WERI-Rb-1 (cell line): Measurements from ENCODE around the gene C1QTNF12.

ENCODE experiments used
- DNase-seq: peaks from one replicate; pipeline ENCODE4 v3.0.0-alpha.2; 2020
- H3K27ac ChIP-seq: fragments of 250-450 bp; sonication (Bioruptor Pico); 2 replicates; pipeline ENCODE4 v1.5.1; 2020; ENCODE audit warnings: mild to moderate bottlenecking, moderate library complexity
- H3K27me3 ChIP-seq: fragments of 250-450 bp; sonication (Bioruptor Pico); 2 replicates; pipeline ENCODE4 v1.5.1; 2021; ENCODE audit warnings: mild to moderate bottlenecking, low read depth, moderate library complexity; ENCODE audit not compliant: insufficient read depth, severe bottlenecking
- H3K36me3 ChIP-seq: fragments of 250-450 bp; sonication (Bioruptor Pico); 2 replicates; pipeline ENCODE4 v1.5.1; 2020; ENCODE audit warnings: mild to moderate bottlenecking, moderate library complexity
- H3K4me3 ChIP-seq: 2 replicates; pipeline ENCODE4 v1.5.1; 2011; ENCODE audit warnings: low read depth, mild to moderate bottlenecking, control low read depth, low read length
- H3K9me3 ChIP-seq: fragments of 250-450 bp; sonication (Bioruptor Pico); 2 replicates; pipeline ENCODE4 v1.5.1; 2021; ENCODE audit warnings: mild to moderate bottlenecking, moderate library complexity; ENCODE audit not compliant: severe bottlenecking
- TF ChIP-seq, protein P1 (sequence below): IDR thresholded peaks from 2 replicates; pipeline ENCODE4 v1.5.1; 2011; ENCODE audit warnings: low read depth, mild to moderate bottlenecking, control low read depth, inconsistent platforms, low read length

C1QTNF12 gene

DNA sequence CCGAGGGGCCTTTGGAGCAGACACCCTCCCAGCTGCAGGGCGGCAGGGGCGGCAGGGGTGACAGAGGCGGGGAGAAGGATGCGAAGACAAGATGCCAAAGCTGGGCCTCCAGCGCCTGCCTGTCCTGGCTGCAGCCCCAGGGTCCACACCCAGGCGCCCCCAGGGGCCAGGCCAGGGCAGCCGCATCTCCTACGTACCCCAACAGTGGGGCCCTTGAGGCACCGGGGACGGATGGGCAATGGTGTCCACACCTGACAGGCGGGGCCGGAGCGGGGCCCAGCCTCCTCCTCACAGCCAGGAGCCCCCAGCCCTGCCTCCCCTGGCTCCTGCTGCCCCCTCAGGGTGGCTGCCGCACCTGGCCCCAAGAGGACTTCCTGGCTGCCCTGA is 7.3 kb downstream of the C1QTNF12 start:
- Histone ChIP-seq H3K27ac (no peak overlapping the region), H3K9me3 (no peaks in the 10 kb centered on the region), H3K27me3 (no peaks in the 10 kb centered on the region), H3K4me3 (no peak overlapping the region), H3K36me3 (peaks cover 6% of the 10 kb centered on the region; the same call in 1 of the 2 replicates)
- TF ChIP-seq, protein P1, sequence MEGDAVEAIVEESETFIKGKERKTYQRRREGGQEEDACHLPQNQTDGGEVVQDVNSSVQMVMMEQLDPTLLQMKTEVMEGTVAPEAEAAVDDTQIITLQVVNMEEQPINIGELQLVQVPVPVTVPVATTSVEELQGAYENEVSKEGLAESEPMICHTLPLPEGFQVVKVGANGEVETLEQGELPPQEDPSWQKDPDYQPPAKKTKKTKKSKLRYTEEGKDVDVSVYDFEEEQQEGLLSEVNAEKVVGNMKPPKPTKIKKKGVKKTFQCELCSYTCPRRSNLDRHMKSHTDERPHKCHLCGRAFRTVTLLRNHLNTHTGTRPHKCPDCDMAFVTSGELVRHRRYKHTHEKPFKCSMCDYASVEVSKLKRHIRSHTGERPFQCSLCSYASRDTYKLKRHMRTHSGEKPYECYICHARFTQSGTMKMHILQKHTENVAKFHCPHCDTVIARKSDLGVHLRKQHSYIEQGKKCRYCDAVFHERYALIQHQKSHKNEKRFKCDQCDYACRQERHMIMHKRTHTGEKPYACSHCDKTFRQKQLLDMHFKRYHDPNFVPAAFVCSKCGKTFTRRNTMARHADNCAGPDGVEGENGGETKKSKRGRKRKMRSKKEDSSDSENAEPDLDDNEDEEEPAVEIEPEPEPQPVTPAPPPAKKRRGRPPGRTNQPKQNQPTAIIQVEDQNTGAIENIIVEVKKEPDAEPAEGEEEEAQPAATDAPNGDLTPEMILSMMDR, result no peak
- no peak for DNase-seq

GRCh38 chr1:1238702-1239178 is 7.8 kb downstream of the C1QTNF12 start:
- H3K27me3 ChIP-seq, result no peaks in the 10 kb centered on the region
- no peak overlapping the region for H3K27ac ChIP-seq
- peaks cover 9% of the 10 kb centered on the region for H3K36me3 ChIP-seq
- DNase-seq, result no peak
- no peak overlapping the region for H3K4me3 ChIP-seq
- TF ChIP-seq, protein P1, result no peak
- no peaks in the 10 kb centered on the region for H3K9me3 ChIP-seq

GRCh38 chr1:1237874-1238701 is 8.4 kb downstream of the C1QTNF12 start:
- no peak overlapping the region; the same call in 1 of the 2 replicates for H3K27ac ChIP-seq
- no peak for DNase-seq
- H3K4me3 ChIP-seq, result no peak overlapping the region

GRCh38 chr1:1236945-1237873 is 9.3 kb downstream of the C1QTNF12 start:
- Histone ChIP-seq H3K4me3 (no peak overlapping the region), H3K27ac (no peak overlapping the region; the same call in 1 of the 2 replicates), H3K36me3 (peaks cover 14% of the 10 kb centered on the region), H3K9me3 (no peaks in the 10 kb centered on the region), H3K27me3 (no peaks in the 10 kb centered on the region)
- TF ChIP-seq, protein P1, result no peak
- DNase-seq, result no peak

More at GRCh38 chr1:1237874-1238701, 8.4 kb downstream of the C1QTNF12 start:
- peaks cover 14% of the 10 kb centered on the region for H3K36me3 ChIP-seq
- TF ChIP-seq, protein P1, result no peak
- no peaks in the 10 kb centered on the region for H3K27me3 ChIP-seq
- no peaks in the 10 kb centered on the region for H3K9me3 ChIP-seq

DNA sequence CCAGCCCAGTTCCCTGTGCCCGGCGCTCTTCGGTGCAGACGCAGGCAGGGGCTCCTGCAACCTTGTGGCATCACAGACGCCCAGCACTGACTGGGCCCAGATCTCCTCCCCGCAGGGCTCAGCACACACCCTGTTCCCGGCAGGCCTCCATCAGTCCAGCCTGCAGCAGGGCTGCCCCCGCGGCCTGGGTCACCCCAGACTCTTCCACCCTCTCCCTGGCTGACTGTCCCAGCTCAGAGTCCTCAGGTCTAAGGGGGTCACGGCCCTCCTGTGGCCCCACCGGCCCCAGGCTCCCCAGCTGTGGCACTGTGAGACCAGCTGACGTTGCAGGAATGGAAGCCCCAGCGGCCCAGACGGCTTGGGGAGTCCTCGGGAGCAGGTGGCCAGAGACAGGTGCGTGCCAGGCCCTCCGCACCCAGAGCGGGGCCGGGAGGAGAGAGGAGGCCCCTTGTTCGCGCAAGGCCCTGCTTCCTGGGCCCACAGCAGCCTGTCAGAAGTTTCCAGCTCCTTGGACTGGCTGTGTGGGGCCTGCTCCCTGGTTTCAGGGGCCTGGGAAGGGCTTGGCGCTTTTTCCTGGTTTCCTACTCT is 10.3 kb downstream of the C1QTNF12 start:
- TF ChIP-seq, protein P1, result no peak
- no peak overlapping the region for H3K4me3 ChIP-seq

More for the DNA sequence above, 10.3 kb downstream of the C1QTNF12 start:
- no peak overlapping the region for H3K27ac ChIP-seq
- no peaks in the 10 kb centered on the region for H3K27me3 ChIP-seq
- H3K36me3 ChIP-seq, result peaks cover 18% of the 10 kb centered on the region
- DNase-seq, result no peak
- H3K9me3 ChIP-seq, result no peaks in the 10 kb centered on the region
